Gastrocnemius medialis (tissue), 4 donors: ENCODE measurements around the gene LZTR1. TPM values are rescaled to one million over a fixed set of nuclear protein-coding genes. Genes with fewer than 3 reads are reported as not detected.

Experiments used
- ATAC-seq, 2 donors: fragments of 150-250 bp; one replicate each; pipeline ENCODE4 v1.9.1; 2016
- DNase-seq, 2 donors: peaks; one replicate each; pipeline ENCODE4 v3.0.0-alpha.2; 2019
- H3K27ac ChIP-seq, 4 donors: fragments of 200-600 bp; sonication (generic); 1 replicate in 1 of 4; 2 replicates in 3 of 4; pipeline ENCODE4 v1.5.1; 2016 to 2018; ENCODE audit warnings: mild to moderate bottlenecking in 2 of 4, moderate library complexity in 1 of 4
- H3K27me3 ChIP-seq, 3 donors: fragments of 200-600 bp; sonication (generic) in 2 of 3; 1 replicate in 1 of 3; 2 replicates in 2 of 3; pipeline versions ENCODE4 v1.5.1 to v1.6.0; 2016 to 2019; ENCODE audit warnings: mild to moderate bottlenecking in 1 of 3, moderate library complexity in 1 of 3
- H3K36me3 ChIP-seq, 2 donors: fragments of 200-600 bp; sonication (generic) in 1 of 2; one replicate each; pipeline ENCODE4 v1.5.1; 2017 to 2018
- H3K4me1 ChIP-seq, 2 donors: fragments of 200-600 bp; sonication (generic) in 1 of 2; one replicate each; pipeline ENCODE4 v1.5.1; 2016 to 2017; ENCODE audit warnings: mild to moderate bottlenecking in 2 of 2
- H3K4me3 ChIP-seq, 4 donors: fragments of 200-600 bp; sonication (generic) in 3 of 4; 1 replicate in 1 of 4; 2 replicates in 3 of 4; pipeline ENCODE4 v1.5.1; 2016 to 2019; ENCODE audit warnings: mild to moderate bottlenecking in 2 of 4
- H3K9me3 ChIP-seq, 3 donors: fragments of 200-600 bp; sonication (generic) in 2 of 3; 1 replicate in 1 of 3; 2 replicates in 2 of 3; pipeline ENCODE4 v1.5.1; 2016 to 2019
- CTCF ChIP-seq, 5 experiments: fragments of 450-650 bp in 3 of 5; fragments of 200-600 bp in 2 of 5; sonication (generic) in 2 of 5; IDR thresholded peaks in 4 of 5; conservative IDR thresholded peaks in 1 of 5; 1 replicate in 4 of 5; 2 replicates in 1 of 5; pipeline ENCODE4 v1.5.1; 2016 to 2019; ENCODE audit warnings: antibody characterized with exemption in 5 of 5, mild to moderate bottlenecking in 3 of 5, moderate library complexity in 3 of 5
- POLR2A ChIP-seq, 2 donors: fragments of 450-650 bp; IDR thresholded peaks; one replicate each; pipeline ENCODE4 v1.6.1; 2017; ENCODE audit warnings: antibody characterized with exemption in 2 of 2, mild to moderate bottlenecking in 2 of 2, moderate library complexity in 2 of 2
- in situ Hi-C, 4 donors: fragments of 200-750 bp; cut with MboI; loops; one replicate each; pipeline versions ENCODE4 v1.15.0 to v1.8.0; 2017; ENCODE audit warnings: low sequenced_read_pairs in 4 of 4
- intact Hi-C: fragments of 100-400 bp; cut with DNase I; formaldehyde crosslinking; loops from one replicate; pipeline ENCODE4 v1.15.1; 2023; ENCODE audit warnings: low total_unique reads
- total RNA-seq, 4 donors: library from RNA; depleted of rRNA; stranded (reverse); fragments of >200 nt; gene quantifications; one replicate each; pipeline versions ENCODE4 v1.1.0 to v1.2.3, GENCODE V29; 2016

LZTR1 gene
- total RNA-seq, 4 donors from 2014 or later = 25.4 to 36.4 (median 26.3) TPM

- intact Hi-C loops (loop anchor here (5.0 kb wide), 1 partner anchor 34 kb away; no protein-coding TSS in a partner anchor), in situ Hi-C loops (no loop called here)
Observed at GRCh38 chr22:20963201-20964052, 18.7 kb upstream of the LZTR1 start.

GRCh38 chr22:20964090-20964798 is 17.9 kb upstream of the LZTR1 start:
- in situ Hi-C loops = no loop called here
- ATAC-seq (no peak), DNase-seq (no peak)
- no peak overlapping the region for H3K27ac ChIP-seq
- H3K4me3 ChIP-seq = peak overlapping the region in 2 of 4 donors; percentile 34 to 44
- intact Hi-C loops = loop anchor here (5.0 kb wide), 1 partner anchor 33 kb away; no protein-coding TSS in a partner anchor
- H3K36me3 ChIP-seq = no peaks in the 10 kb centered on the region
- H3K4me1 ChIP-seq = peaks cover 0 to 4% of the 10 kb centered on the region in 2 donors
- H3K9me3 ChIP-seq = no peaks in the 10 kb centered on the region
- peaks cover 0 to 16% (median 7%) of the 10 kb centered on the region in 3 donors for H3K27me3 ChIP-seq
- TF ChIP-seq CTCF (IDR thresholded peaks at IDR 0.05 in 4 of 5, conservative IDR thresholded peaks at IDR 0.05 in 1 of 5) (no peak), POLR2A (IDR thresholded peaks at IDR 0.05) (no peak)

More at GRCh38 chr22:20963201-20964052, 18.7 kb upstream of the LZTR1 start:
- H3K4me1 ChIP-seq = peaks cover 0 to 4% of the 10 kb centered on the region in 2 donors
- no peak overlapping the region for H3K27ac ChIP-seq
- no peaks in the 10 kb centered on the region for H3K36me3 ChIP-seq
- H3K4me3 ChIP-seq = no peak overlapping the region
- no peaks in the 10 kb centered on the region for H3K9me3 ChIP-seq
- H3K27me3 ChIP-seq = peaks cover 0 to 16% (median 7%) of the 10 kb centered on the region in 3 donors
- DNase-seq = no peak
- ATAC-seq = no peak
- TF ChIP-seq CTCF (IDR thresholded peaks at IDR 0.05 in 4 of 5, conservative IDR thresholded peaks at IDR 0.05 in 1 of 5) (no peak), POLR2A (IDR thresholded peaks at IDR 0.05) (no peak)

GRCh38 chr22:20964799-20965103 is 17.3 kb upstream of the LZTR1 start:
- Histone ChIP-seq H3K4me3 (peak overlapping the region in 2 of 4 donors; percentile 34 to 44), H3K27ac (no peak overlapping the region), H3K9me3 (no peaks in the 10 kb centered on the region), H3K27me3 (peaks cover 0 to 16% (median 7%) of the 10 kb centered on the region in 3 donors), H3K4me1 (peaks cover 0 to 4% of the 10 kb centered on the region in 2 donors), H3K36me3 (no peaks in the 10 kb centered on the region)
- DNase-seq (no peak), ATAC-seq (no peak)
- TF ChIP-seq POLR2A (IDR thresholded peaks at IDR 0.05) (no peak), CTCF (IDR thresholded peaks at IDR 0.05 in 4 of 5, conservative IDR thresholded peaks at IDR 0.05 in 1 of 5) (no peak)
- in situ Hi-C loops = no loop called here
- intact Hi-C loops = loop anchor here (5.0 kb wide), 1 partner anchor 33 kb away; no protein-coding TSS in a partner anchor

- intact Hi-C loops = no loop called here
- DNase-seq (no peak), ATAC-seq (peak in 1 of 2 donors; percentile 35)
- Histone ChIP-seq H3K9me3 (no peaks in the 10 kb centered on the region), H3K4me1 (peaks cover 0 to 4% of the 10 kb centered on the region in 2 donors), H3K27ac (no peak overlapping the region), H3K27me3 (peaks cover 0 to 16% (median 7%) of the 10 kb centered on the region in 3 donors), H3K36me3 (no peaks in the 10 kb centered on the region), H3K4me3 (peak overlapping the region; percentile 41 to 58 (median 44))
- in situ Hi-C loops = no loop called here
- TF ChIP-seq CTCF (IDR thresholded peaks at IDR 0.05 in 4 of 5, conservative IDR thresholded peaks at IDR 0.05 in 1 of 5) (no peak), POLR2A (IDR thresholded peaks at IDR 0.05) (no peak)
Observed at GRCh38 chr22:20965104-20965887, 16.8 kb upstream of the LZTR1 start.
